ENCODE measurements around the gene SPDEF. TPM values are rescaled to one million over a fixed set of nuclear protein-coding genes. Genes with fewer than 3 reads are reported as not detected.

The SPDEF gene
- total RNA-seq, 1 donor from 2014 or later = not detected

GRCh38 chr6:34583861-34584604 lies 27.9 kb upstream of the SPDEF start:
- intact Hi-C loops (cut with micrococcal nuclease) = loop anchor here (1.0 kb wide), 1 partner anchor 124 kb away; no protein-coding TSS in a partner anchor

- intact Hi-C loops (cut with micrococcal nuclease) = loop anchor here (1.0 kb wide), 1 partner anchor 123 kb away; no protein-coding TSS in a partner anchor
These were observed 27.3 kb upstream of the SPDEF start for GRCh38 chr6:34583461-34583860.

- intact Hi-C loops (cut with micrococcal nuclease) = no loop called here
These were observed 25.4 kb upstream of the SPDEF start for GRCh38 chr6:34581561-34581920.

GRCh38 chr6:34580707-34581560 lies 24.8 kb upstream of the SPDEF start:
- intact Hi-C loops (cut with micrococcal nuclease) = no loop called here

- intact Hi-C loops (cut with micrococcal nuclease) = no loop called here
These were observed 22.5 kb upstream of the SPDEF start for GRCh38 chr6:34578445-34579262.

- intact Hi-C loops (cut with micrococcal nuclease) = no loop called here
These were observed 20.3 kb upstream of the SPDEF start for GRCh38 chr6:34576286-34576955.

GRCh38 chr6:34575326-34575725 lies 19.2 kb upstream of the SPDEF start:
- intact Hi-C loops (cut with micrococcal nuclease) = no loop called here

- intact Hi-C loops (cut with micrococcal nuclease) = no loop called here
These were observed 18.6 kb upstream of the SPDEF start for GRCh38 chr6:34574647-34575293.

- intact Hi-C loops (cut with micrococcal nuclease) = no loop called here
These were observed 17.5 kb upstream of the SPDEF start for GRCh38 chr6:34573567-34574183.

- intact Hi-C loops (cut with micrococcal nuclease) = no loop called here
These were observed 16.5 kb upstream of the SPDEF start for GRCh38 chr6:34572585-34572984.

GRCh38 chr6:34572021-34572420 lies 15.9 kb upstream of the SPDEF start:
- intact Hi-C loops (cut with micrococcal nuclease) = no loop called here

GRCh38 chr6:34571388-34571787 lies 15.3 kb upstream of the SPDEF start:
- intact Hi-C loops (cut with micrococcal nuclease) = no loop called here

- intact Hi-C loops (cut with micrococcal nuclease) = no loop called here
These were observed 14.1 kb upstream of the SPDEF start for GRCh38 chr6:34570066-34570833.

- intact Hi-C loops (cut with micrococcal nuclease) = no loop called here
These were observed 13.3 kb upstream of the SPDEF start for GRCh38 chr6:34569361-34569973.

- intact Hi-C loops (cut with micrococcal nuclease) = no loop called here
These were observed 12.4 kb upstream of the SPDEF start for GRCh38 chr6:34568341-34569201.

GRCh38 chr6:34566830-34567546 lies 10.9 kb upstream of the SPDEF start:
- intact Hi-C loops (cut with micrococcal nuclease) = no loop called here

GRCh38 chr6:34565722-34566137 lies 9.6 kb upstream of the SPDEF start:
- intact Hi-C loops (cut with micrococcal nuclease) = no loop called here

Measured in T-helper 1 cell treated with Interleukin-12 subunit alpha and Interleukin-12 subunit beta and Interleukin-4 antibody, amounts not matched to agents 30 ng/mL and 1 ng/mL, for 36 hours (primary cell).